Measurements from ENCODE around the gene FGFR2. TPM values are rescaled to one million over a fixed set of nuclear protein-coding genes. Genes with fewer than 3 reads are reported as not detected.

The FGFR2 gene
- total RNA-seq, 1 experiment from 2014 or later, result 135 TPM

DNA sequence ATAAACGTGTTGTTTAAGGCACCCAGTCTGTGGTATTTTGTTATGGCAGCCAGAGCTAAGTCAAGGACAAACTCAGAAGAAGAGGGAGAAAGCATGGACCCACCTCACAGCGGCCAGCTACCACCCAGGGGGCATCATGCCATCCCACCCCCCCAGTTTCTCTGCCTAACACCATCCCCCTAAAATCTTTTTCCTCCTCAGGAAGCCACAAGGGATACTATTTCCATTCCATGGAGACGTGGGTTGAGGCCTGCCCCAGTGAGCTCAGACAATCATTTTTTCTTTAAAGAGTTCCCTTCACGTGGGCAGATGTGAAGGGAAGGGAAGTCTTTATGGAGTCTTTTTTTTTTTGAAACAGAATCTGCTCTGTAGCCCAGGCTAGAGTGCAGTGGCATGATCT, 131.8 kb downstream of the FGFR2 start:
- Histone ChIP-seq H2AK5ac (ENCODE audit: insufficient read length, low read length) (no peak overlapping the region), H3K9ac (ENCODE audit: extremely low read depth, insufficient read length, low read length) (no peak overlapping the region), H4K20me1 (ENCODE audit: control insufficient read depth, insufficient read depth, insufficient read length) (no peaks in the 10 kb centered on the region), H2BK15ac (ENCODE audit: low read depth, low read length) (no peak overlapping the region), H2BK20ac (ENCODE audit: low read depth, low read length, poor library complexity, severe bottlenecking) (no peak overlapping the region), H4K91ac (ENCODE audit: insufficient read length, low read depth, low read length) (no peak overlapping the region), H2BK12ac (ENCODE audit: insufficient read length, low read depth, low read length) (no peak overlapping the region), H3K56ac (ENCODE audit: insufficient read length, low read depth, low read length) (no peak overlapping the region), H3K27me3 (ENCODE audit: insufficient read depth, low read length) (no peaks in the 10 kb centered on the region), H3K23ac (ENCODE audit: insufficient read length, low read depth, low read length) (no peak overlapping the region), H2AFZ (ENCODE audit: low read length) (no peak overlapping the region), H3K18ac (ENCODE audit: insufficient read length, low read depth, low read length) (no peak overlapping the region), H4K8ac (replicated peaks; ENCODE audit: insufficient read length, low read depth, low read length) (no peak overlapping the region), H3K4me1 (ENCODE audit: insufficient read depth, low read length) (peaks cover 7% of the 10 kb centered on the region; the same call in 1 of the 2 replicates), H2BK120ac (ENCODE audit: low read depth, low read length, poor library complexity, severe bottlenecking) (no peak overlapping the region), H2BK5ac (ENCODE audit: insufficient read length, low read length) (no peak overlapping the region), H3K14ac (ENCODE audit: insufficient read depth, low read length) (no peak overlapping the region), H3K27ac (ENCODE audit: insufficient read length, low read depth, low read length) (no peak overlapping the region), H3K4ac (ENCODE audit: low read depth, low read length) (no peak overlapping the region), H3K23me2 (ENCODE audit: insufficient read length, low read depth, low read length, poor library complexity, severe bottlenecking) (peaks cover 6% of the 10 kb centered on the region), H3K4me2 (ENCODE audit: insufficient read depth, insufficient read length, low read length) (no peak overlapping the region), H3K79me2 (ENCODE audit: insufficient read depth, low read length) (no peaks in the 10 kb centered on the region), H3K79me1 (ENCODE audit: insufficient read depth, low read depth, low read length, poor library complexity, severe bottlenecking) (no peaks in the 10 kb centered on the region), H3K9me3 (ENCODE audit: control insufficient read depth, low read depth, low read length) (no peaks in the 10 kb centered on the region), H3T11ph (ENCODE audit: low read length) (no peak overlapping the region), H4K5ac (ENCODE audit: insufficient read length, low read depth, low read length) (no peak overlapping the region)
- Mint-ChIP-seq H3K27me3 (ENCODE audit: low read depth) (peaks cover 6% of the 10 kb centered on the region; the same call in 1 of the 2 replicates), H3K9me3 (no peaks in the 10 kb centered on the region), H3K27ac (no peak overlapping the region; a peak in 1 of 7 replicates), H3K4me3 (no peak overlapping the region), H3K36me3 (ENCODE audit: insufficient read depth in 1 of 3, low read depth in 3 of 3) (peaks cover 0 to 2% (median 0%) of the 10 kb centered on the region in 3 experiments; a peak in 1 of 7 replicates), H3K4me1 (peaks cover 21 to 23% of the 10 kb centered on the region in 2 experiments)
- WGBS (ENCODE audit: extremely low coverage, insufficient read length, low lambda C conversion rate), result no CpG with 5 or more reads among the region's 4 CpGs
- DNase-seq, result no peak
- TF ChIP-seq, protein P1, sequence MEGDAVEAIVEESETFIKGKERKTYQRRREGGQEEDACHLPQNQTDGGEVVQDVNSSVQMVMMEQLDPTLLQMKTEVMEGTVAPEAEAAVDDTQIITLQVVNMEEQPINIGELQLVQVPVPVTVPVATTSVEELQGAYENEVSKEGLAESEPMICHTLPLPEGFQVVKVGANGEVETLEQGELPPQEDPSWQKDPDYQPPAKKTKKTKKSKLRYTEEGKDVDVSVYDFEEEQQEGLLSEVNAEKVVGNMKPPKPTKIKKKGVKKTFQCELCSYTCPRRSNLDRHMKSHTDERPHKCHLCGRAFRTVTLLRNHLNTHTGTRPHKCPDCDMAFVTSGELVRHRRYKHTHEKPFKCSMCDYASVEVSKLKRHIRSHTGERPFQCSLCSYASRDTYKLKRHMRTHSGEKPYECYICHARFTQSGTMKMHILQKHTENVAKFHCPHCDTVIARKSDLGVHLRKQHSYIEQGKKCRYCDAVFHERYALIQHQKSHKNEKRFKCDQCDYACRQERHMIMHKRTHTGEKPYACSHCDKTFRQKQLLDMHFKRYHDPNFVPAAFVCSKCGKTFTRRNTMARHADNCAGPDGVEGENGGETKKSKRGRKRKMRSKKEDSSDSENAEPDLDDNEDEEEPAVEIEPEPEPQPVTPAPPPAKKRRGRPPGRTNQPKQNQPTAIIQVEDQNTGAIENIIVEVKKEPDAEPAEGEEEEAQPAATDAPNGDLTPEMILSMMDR (conservative IDR thresholded peaks at IDR 0.05), result no peak

All from H9 (cell line).